Measurements from ENCODE around the gene ADAMTS7. TPM values are rescaled to one million over a fixed set of nuclear protein-coding genes. Genes with fewer than 3 reads are reported as not detected.

ADAMTS7 gene
- total and polyA plus RNA-seq, 2 of the 8 experiments (the other 6 are each of a cell fraction or from before 2014, with no cell fraction given): 27.9 to 45.2 TPM

DNA sequence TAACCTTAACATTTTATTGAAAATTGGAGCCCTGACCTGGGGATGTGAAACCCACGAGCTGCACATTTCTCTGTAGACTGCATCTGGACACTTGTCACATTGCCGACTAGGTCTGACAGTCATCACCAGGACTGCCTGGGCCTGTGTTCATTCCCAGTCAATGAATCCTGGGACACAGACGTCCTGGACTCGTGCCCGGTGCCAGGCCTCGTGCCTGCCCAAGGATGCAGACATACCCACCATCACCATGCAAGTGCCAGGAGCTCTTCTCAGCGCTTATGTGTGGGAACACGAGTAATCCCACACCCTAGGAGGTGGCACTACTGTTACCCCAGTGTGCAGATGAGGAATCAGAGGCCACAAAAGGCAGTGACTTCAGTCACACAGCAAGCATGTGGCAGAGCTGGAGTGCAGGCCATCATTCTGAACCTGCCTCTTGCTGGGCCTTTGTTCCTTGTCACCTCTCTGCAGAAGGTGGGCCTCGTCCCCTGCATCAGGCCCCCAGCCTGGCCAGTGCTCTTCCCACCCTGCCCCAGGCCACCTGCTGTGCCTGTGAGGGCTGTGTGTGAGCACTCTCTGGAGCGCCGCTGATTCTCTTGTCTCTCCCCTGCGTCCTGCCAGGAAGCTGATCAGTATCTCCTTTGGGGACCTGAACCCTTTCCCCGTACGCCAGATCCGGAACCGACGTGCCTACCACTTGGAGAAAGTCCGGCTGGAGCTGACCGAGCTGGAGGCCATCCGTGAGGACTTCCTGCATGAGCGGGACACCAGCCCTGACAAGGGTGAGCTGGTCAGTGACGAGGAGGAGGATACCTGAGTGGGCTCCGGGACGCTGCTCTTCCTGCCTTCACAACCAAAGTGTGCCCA lies 58.5 kb downstream of the ADAMTS7 start:
- Histone ChIP-seq H2BK20ac (ENCODE audit: low read length) (no peak overlapping the region), H2BK120ac (replicated peaks; ENCODE audit: low read depth, low read length) (no peak overlapping the region), H2AK5ac (ENCODE audit: low read depth, low read length) (no peak overlapping the region), H3K9me3 (ENCODE audit: insufficient read depth in 2 of 2, low read depth in 1 of 2, low read length in 1 of 2) (no peaks in the 10 kb centered on the region), H3K23me2 (ENCODE audit: low read depth, low read length) (no peaks in the 10 kb centered on the region), H3K14ac (ENCODE audit: insufficient read length) (no peak overlapping the region), H3K4ac (replicated peaks; ENCODE audit: insufficient read length, low read depth, low read length) (no peak overlapping the region), H4K20me1 (replicated peaks in 1 of 2; ENCODE audit: control insufficient read depth in 1 of 2, insufficient read depth in 2 of 2, low read length in 2 of 2) (no peaks in the 10 kb centered on the region), H2AFZ (ENCODE audit: low read length) (no peak overlapping the region), H3K36me3 (ENCODE audit: control insufficient read depth in 2 of 4, insufficient read depth in 4 of 4, low read length in 3 of 4) (no peaks in the 10 kb centered on the region), H3K4me1 (replicated peaks in 1 of 4; ENCODE audit: control insufficient read depth in 3 of 4, insufficient read depth in 4 of 4, low read length in 3 of 4) (no peaks in the 10 kb centered on the region), H3K56ac (replicated peaks; ENCODE audit: insufficient read length, low read depth, low read length) (no peak overlapping the region), H3K27me3 (replicated peaks in 1 of 4; ENCODE audit: control insufficient read depth in 3 of 4, extremely low read depth in 1 of 4, insufficient read depth in 3 of 4, low read length in 3 of 4) (no peaks in the 10 kb centered on the region), H3K27ac (ENCODE audit: low read depth, low read length) (no peak overlapping the region), H3K79me2 (ENCODE audit: control insufficient read depth in 1 of 2, insufficient read depth in 2 of 2, low read length in 2 of 2) (no peaks in the 10 kb centered on the region), H4K91ac (replicated peaks; ENCODE audit: insufficient read length, low read length) (no peak overlapping the region), H3K9ac (replicated peaks in 1 of 4; ENCODE audit: extremely low read depth in 1 of 4, low read depth in 3 of 4, low read length in 3 of 4) (no peak overlapping the region), H3K18ac (ENCODE audit: extremely low read depth, low read length) (no peak overlapping the region), H3K79me1 (ENCODE audit: low read depth, low read length) (no peaks in the 10 kb centered on the region), H2BK12ac (ENCODE audit: low read depth, low read length) (no peak overlapping the region), H2BK5ac (ENCODE audit: low read depth, low read length) (no peak overlapping the region), H4K8ac (ENCODE audit: extremely low read depth, insufficient read depth, low read length) (no peak overlapping the region; the same call in 1 of the 2 replicates), H3K23ac (ENCODE audit: insufficient read length) (no peak overlapping the region), H3K4me2 (ENCODE audit: insufficient read depth in 1 of 2, low read depth in 2 of 2, low read length in 2 of 2) (no peak overlapping the region), H4K5ac (ENCODE audit: insufficient read length, low read depth, low read length) (no peak overlapping the region), H3K4me3 (ENCODE audit: extremely low read depth in 1 of 4, insufficient read depth in 2 of 4, low read depth in 3 of 4, low read length in 4 of 4) (no peak overlapping the region), H2BK15ac (ENCODE audit: low read length) (no peak overlapping the region)
- CTCF ChIA-PET (ENCODE audit: partially characterized antibody): interaction anchor here (0.6 to 13.9 kb wide), 13 partner anchors 12 to 510 kb away, joined by 3 to 82 read pairs (median 4); partner anchors contain the start of gene ADAMTS7
- FAIRE-seq: no peak
- TF ChIP-seq KDM1A (IDR thresholded peaks at IDR 0.05; ENCODE audit: borderline replicate concordance, low read length) (no peak), SAP30 (IDR thresholded peaks at IDR 0.05; ENCODE audit: insufficient read depth, insufficient replicate concordance, low read length) (no peak), TEAD4 (IDR thresholded peaks at IDR 0.05; ENCODE audit: low read depth, low read length) (no peak), RXRA (IDR thresholded peaks at IDR 0.05; ENCODE audit: insufficient read depth, low read depth, low read length) (no peak), POLR2A (IDR thresholded peaks at IDR 0.05; ENCODE audit: control extremely low read depth in 1 of 2, low read depth in 2 of 2, low read length in 2 of 2) (no peak), CHD1 (IDR thresholded peaks at IDR 0.05; ENCODE audit: low read depth, low read length) (no peak), EZH2 (IDR thresholded peaks at IDR 0.05; ENCODE audit: low read depth, low read length, severe bottlenecking) (no peak), SRF (IDR thresholded peaks at IDR 0.05; ENCODE audit: low read depth, low read length) (no peak), CBX5 (IDR thresholded peaks at IDR 0.05; ENCODE audit: low read depth, low read length) (no peak), TAF1 (IDR thresholded peaks at IDR 0.05; ENCODE audit: low read depth, low read length) (no peak), NANOG (IDR thresholded peaks at IDR 0.05; ENCODE audit: insufficient read depth, low read depth, low read length, poor library complexity, severe bottlenecking) (no peak)
- POLR2A ChIA-PET (ENCODE audit: partially characterized antibody): no interaction called here
- 75% methylated on average over 16 of the region's 24 CpGs; no CpG with 5 or more reads in 1 of the 2 experiments for WGBS, 2 experiments (ENCODE audit: extremely low coverage in 1 of 2, insufficient coverage in 1 of 2, insufficient read length in 1 of 2, insufficient replicate concordance in 2 of 2, low coverage in 1 of 2, low lambda C conversion rate in 2 of 2, missing lambda C conversion rate in 1 of 2)
- DNase-seq (ENCODE audit: low read depth in 1 of 2, low spot score in 2 of 2): no peak

Measured in H1 (cell line).